Stimulated activated CD8-positive, alpha-beta memory T cell treated with anti-CD3 and anti-CD28 coated beads, Interleukin-7, amount 100 ng/mL, for 4 hours (primary cell): ENCODE measurements around the gene RUNDC1.
A peak's percentile ranks its signal among the peaks of the same experiment; 100 is the strongest.
"Not testable (repeated sequence)": the region's sequence is repeated elsewhere in the genome, so short reads cannot be mapped to it uniquely, and the experiment has no call there.

Source experiments
- DNase-seq, 2 donors: peaks; one replicate each; pipeline ENCODE4 v3.0.0-alpha.2; 2020; ENCODE audit warnings: low read depth in 2 of 2

Gene RUNDC1

DNA sequence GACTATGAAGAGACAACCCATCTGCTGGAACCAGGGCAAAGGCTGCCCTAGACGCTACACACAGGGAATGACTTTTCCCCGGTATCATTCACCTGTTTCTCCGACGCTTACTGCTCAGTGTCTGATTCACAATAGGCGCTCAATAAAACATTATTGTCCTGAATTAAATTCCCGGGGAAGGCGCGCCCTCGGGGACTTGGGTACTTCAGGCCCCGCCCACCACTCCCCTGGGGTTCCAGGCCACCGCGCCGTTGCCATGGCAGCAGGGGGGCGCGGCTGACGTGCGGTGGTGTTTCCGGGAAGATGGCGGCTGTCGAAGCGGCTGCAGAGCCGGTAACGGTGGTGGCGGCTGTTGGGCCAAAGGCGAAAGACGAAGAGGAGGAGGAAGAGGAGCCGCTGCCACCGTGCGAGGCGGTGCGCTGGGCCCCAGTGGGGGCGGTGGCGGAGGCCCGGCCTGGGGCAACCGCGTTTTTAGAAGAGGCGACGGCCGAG lies at the start of gene RUNDC1:
RUNDC1 (plus strand) TSS at position 292 of the 492 bp plus-strand sequence; CDS start at position 304, 12 bp downstream.
- peak; percentile 83 to 92 for DNase-seq

DNA sequence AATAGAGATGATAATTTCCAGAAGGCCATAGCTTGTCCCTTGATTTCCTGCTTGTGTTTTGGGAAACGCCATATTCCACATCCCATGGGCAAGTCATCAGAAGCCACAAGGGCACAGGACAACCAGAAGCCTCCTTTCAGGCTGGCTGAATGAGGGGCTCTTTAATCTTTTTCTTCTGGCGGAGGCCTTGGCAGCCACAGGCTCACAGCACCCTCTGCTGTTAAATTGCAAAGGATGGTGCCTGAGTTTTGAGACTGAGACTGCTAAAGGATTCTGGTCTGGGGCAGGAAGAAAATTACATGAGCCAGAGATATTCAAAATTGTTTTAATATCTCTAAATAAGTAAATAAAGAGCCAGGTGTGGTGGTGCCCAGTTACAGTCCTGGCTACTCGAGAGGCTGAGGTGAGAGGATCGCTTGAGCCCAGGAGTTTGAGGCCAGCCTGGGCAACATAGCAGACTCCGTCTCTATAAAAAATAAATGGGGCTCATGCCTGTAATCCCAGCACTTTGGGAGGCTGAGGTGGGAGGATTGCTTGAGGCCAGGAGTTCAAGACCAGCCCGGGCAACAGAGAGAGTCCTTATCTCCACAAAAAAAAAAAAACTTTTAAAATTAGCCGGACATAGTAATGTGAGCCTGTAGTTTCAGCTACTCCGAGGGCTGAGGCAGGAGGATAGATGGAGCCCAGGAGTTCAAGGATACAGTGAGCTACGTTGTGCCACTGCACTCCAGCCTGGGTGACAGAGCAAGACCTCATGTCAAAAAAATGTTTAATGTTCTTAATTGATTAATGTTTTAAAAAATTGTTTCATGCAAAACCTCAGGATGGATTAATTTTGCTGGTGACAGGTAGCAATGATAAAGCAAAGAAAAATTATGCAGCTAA lies 42.4 kb upstream of the RUNDC1 start:
- DNase-seq: no peak

DNA sequence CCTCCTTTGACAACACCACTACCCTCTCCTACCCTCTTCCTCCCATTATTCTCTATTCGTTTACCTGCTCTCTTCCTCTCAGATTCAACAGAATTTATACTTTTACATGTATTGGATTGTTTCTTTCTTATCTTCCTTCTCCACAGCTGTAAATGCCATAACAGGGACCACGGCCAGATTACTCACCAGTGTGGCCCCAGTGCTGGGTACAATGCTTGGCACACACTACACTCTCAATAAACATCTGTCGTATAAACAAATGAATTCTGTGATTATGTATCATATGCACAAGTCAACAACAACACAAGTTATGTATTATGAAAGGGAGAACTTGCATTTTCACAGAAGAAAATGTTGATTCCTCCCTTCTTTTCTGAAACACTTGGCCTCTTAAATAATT lies 36.2 kb upstream of the RUNDC1 start:
- DNase-seq: no peak

DNA sequence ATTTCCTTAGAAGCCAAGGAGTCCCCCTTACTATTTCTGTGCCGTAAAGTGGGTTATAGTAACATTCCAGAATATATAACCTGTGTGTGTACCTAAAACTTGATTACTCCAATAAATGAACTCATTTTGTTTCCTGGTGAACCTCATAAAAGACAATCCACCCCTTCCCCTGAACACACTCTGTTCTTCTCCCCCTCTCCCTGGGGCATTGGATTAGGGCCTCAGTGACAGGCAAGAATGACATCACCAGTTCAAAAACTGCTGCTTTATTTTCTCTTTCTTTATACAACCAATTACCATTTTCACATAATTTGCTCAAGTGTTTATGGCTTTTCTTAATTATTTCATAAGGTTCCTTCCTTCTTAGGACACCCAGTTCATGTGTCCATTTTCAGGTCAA lies 33.6 kb upstream of the RUNDC1 start:
- no peak for DNase-seq

DNA sequence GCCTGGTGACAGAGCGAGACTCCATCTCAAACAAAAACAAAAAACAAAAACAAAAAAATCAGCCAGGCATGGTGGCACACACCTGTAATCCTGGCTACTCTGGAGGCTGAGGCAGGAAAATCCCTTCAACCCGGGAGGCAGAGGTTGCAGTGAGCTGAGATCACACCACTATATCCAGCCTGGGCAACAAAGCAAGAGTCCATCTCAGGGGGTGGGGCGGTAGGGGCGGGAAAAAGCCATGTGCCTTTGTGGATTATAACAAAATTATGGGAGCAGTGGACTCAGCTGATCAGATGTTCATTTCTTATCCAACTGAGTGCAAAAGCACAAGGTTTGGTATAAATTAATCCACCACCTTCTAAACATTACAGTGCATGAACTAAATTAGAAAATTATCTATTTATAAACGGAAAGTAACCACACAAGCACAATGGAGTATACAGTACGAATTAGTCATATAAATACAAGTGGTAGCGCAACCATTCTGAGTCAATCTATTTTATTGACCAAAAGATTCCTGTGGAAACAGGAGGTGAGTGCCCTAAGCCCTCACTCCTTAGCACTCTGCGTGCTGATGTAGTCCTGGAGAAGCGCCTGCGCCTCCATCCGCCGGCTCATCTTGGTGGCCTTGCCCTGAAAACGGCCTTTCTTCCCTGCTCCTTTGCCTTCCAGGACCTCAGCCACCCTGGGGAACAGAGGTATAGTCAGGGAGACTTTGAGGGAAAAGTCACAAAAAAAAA lies 30.2 kb upstream of the RUNDC1 start:
- DNase-seq: no peak

DNA sequence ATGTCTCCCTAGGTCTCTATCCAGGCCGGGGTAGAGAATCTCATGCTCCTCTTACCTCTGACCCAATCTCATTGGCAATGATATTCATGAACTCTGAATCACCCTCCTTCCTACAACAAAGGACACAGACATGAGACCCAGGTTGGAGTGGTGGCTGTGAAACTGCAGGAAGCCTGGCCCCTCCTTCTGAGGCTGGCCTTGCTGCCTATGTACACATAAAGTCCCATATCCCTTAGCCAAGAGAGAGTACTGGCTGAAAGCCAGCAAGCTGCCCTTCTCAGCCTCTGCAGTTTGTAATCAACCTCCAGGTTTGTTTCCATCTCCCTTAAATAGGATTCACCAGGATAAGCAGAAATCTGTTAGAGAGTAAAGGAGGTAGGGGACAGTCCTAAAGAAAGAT lies 26.7 kb upstream of the RUNDC1 start:
- no peak for DNase-seq

DNA sequence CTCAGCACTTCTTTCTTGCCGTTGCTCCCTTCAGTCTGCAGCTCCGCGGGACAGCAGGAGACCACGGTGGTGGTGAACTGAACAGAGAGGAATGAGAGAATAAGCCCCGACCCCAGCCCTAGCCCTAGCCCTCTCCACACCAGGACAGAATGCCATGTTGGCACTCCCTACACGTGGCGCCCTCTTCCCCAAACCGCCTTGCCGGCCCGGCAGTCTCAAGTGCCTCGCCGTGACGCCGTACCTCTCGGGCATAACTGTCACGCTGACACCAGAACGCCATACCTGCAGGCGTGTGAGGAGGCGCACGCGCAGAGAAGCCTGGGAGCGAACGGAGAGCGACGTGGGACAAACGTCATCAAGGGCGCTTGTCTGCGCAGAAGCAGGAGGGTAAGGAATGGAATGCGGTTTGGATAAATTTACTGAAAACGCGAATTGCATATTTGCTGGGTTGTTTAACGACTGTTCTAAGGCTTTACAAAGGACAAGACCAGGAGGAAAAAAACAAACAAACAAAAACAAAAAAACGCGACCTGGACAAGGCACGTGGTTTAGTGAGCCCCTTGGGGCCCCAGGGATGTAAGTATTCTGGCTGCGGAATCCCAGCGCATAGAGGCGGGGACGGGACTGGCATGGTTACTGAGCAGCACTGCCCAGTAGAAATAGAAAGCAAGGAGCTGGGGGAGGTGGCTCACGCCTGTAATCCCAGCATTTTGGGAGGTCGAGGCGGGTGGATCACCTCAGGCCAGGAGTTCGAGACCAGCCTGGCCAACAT lies 16.0 kb upstream of the RUNDC1 start, which contains the start of gene AARSD1:
AARSD1 (minus strand) TSS at position 294 of the 772 bp plus-strand sequence; CDS start at position 280, 14 bp downstream.
- DNase-seq: peak; percentile 81 to 83

DNA sequence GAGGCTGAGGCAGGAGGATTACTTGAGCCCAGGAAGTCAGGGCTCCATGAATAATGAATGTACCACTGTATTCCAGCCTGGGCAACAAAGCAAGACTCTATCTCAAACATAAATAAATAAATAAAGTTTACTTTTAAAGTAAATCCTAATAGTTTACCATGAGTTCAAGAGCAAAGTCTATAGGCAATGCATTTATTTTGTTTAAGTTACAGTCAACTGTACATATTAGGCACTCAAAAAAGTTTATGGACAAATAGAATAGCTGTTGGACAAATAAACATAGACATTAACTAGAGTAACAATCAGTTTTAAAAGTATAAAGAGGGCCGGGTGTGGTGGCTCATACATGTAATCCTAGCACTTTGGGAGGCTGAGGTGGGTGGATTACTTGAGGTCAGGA lies 12.4 kb upstream of the RUNDC1 start:
- DNase-seq: no peak

DNA sequence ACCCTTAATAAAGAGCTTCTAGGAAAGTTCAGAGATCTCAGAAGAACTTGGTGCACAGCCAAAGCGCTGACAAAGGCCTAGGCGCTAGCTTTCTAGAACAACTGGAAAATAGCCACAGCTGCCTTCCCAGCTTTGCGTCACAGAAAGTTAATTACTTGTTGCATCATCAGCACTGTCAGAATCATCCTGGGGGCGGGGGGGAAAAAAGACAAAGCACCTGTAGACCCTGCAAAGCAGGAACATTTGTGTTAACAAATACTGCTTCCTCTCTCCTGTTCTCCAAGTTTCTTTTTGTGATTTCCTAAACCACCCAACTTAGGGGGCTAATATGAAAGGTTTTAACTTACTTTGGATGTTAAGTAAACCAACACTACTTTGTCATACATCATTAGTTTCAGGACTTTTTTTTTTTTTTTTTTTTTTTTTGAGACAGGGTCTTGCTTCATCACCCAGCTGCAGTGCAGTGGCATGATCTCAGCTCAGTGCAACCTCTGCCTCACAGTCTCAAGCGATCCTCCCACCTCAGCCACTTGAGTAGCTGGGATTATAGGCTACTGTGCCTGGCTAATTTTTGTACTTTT lies 11.3 kb upstream of the RUNDC1 start:
- no peak for DNase-seq

DNA sequence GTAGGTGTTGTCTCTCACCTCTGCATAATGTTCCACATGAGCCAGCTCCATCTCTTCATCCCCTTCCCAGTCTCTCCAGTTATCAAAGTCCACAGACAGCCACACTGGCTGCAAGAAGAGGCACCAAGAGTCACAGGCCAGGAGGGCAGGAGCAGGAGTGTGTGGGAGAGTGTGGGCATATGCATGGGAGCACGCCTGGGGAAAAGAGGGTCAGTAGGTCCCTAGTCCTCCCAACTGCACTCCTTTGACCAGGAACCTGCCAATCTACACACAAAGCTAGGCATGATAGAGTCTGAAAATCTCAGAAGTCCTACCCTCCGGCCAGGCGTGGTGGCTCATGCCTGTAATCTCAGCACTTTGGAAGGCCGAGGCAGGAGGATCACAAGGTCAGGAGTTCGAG lies 8.8 kb upstream of the RUNDC1 start:
- DNase-seq: no peak

DNA sequence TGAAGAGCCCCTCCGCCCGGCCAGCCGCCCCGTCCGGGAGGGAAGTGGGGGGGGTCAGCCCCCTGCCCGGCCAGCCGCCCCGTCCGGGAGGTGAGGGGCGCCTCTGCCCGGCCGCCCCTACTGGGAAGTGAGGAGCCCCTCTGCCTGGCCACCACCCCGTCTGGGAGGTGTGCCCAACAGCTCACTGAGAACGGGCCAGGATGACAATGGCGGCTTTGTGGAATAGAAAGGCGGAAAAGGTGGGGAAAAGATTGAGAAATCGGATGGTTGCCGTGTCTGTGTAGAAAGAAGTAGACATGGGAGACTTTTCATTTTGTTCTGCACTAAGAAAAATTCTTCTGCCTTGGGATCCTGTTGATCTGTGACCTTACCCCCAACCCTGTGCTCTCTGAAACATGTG lies 7.0 kb upstream of the RUNDC1 start:
- not testable (repeated sequence) for DNase-seq

DNA sequence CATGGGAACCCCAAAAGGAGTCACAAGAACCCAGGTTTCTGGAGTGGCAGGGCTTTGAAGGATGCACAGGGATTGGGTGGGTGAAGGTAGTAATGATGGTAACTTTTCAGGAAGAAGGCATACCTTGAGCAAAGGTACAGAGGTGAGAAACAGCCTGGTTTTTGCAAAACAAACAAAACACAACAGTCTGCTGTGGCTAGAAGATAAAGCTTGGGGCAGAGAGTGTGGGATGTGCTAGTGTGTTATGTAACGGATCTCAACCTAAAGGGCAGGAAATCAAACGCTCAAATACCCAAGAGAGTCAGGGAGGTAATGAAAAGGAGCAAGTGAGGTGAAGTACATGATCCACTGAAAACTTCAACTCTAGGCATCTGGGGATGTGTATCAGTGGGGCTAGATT lies 5.1 kb upstream of the RUNDC1 start:
- no peak for DNase-seq

DNA sequence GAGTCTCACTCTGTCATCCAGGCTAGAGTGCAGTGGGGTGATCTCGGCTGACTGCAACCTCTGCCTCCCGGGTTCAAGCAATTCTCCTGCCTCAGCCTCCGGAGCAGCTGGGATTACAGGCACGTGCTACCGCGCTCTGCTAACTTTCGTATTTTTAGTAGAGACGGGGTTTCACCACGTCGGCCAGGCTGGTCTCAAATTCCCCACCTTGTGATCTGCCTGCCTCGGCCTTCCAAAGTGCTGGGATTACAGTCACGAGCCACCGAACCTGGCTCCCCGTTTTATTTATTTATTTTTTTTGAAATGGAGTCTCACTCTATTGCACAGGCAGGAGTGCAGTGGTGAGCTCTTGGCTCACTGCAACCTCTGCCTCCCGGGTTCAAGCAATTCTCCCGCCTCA lies 4.7 kb upstream of the RUNDC1 start:
- DNase-seq: not testable (repeated sequence)

DNA sequence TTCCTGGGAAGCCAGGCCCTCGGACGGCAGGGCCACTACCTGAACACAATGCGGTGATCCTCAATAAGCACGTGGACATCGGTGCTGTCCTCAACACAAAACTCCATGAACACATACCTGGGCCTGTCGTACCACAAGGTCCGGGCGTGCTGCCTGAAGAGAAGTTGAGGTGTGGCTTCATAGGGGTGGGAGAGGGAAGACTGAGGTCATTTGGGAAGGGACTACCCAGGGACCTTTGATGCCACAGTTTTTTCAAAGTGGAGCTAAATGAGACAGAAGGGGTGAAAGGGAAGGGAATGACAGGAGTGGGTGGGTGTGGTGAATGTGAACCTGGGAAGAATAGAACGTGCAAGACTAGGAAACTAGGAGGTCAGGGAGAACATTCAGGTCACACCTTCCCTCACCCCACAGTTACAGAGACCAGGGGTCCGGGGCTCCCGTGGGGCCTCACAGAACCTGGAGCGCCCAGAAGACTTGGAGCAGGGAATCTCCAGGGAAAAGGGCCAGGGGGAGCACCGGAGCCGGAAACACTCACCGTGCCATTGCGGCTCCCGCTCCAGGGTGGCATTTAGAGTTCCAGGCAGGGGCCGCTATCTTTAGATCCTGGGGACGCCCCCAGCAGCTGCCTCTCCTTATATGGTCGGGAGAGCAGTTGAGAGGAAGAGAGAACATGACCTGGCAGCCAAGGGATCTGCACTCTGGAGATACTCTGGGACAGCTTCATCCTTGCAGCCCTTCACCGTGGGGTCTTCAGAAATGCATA lies 673 bp upstream of the RUNDC1 start, which contains the start of gene PTGES3L:
PTGES3L (minus strand) TSS at position 570 of the 763 bp plus-strand sequence; CDS start at position 543, 27 bp downstream.
- peak in 1 of 2 donors; percentile 10 for DNase-seq

DNA sequence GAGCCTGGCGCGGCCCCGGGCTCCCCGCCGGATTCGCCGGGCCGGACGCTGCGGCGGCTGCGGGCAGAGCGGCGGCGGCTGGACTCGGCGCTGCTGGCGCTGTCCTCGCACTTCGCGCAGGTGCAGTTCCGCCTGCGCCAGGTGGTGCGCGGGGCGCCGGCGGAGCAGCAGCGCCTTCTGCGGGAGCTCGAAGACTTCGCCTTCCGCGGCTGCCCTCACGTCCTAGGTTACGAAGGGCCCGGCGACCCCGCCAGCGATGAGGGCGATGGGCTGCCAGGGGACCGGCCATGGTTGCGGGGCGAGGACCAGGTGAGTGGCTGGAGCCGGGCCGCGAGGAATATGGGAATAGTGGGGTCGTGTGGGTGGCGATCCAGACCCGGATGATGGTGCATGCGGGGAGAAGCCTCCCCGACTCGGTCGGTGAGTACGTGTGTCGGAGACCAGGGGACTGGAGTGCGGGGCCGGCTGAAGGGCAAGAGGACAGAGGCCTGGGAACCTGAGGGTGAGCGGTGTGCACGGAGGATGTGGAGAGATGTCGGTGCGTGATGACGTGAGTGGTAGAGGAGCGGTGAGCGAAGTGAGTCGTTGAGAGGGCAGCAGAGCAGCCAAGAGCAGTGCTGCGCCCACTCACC lies 517 bp downstream of the RUNDC1 start:
- DNase-seq: peak; percentile 29 to 48

DNA sequence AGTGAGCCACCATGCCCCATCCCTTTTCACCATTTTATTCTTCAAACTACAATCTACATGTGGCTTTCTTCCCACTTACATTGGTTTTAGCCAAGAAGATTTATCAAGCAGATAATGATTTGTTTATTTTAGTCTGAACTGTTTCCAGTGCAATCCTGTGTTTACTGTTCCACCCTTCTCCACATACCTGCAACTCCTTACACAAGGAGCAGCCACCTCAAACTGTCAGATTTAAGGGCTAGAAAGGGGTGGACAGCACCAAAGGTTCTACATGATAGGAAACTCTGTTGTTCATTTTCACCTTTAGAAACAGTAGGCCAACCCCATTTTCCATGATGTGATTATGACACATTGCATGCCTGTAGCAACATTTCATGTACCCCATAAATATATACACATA lies 1.9 kb downstream of the RUNDC1 start:
- no peak for DNase-seq

DNA sequence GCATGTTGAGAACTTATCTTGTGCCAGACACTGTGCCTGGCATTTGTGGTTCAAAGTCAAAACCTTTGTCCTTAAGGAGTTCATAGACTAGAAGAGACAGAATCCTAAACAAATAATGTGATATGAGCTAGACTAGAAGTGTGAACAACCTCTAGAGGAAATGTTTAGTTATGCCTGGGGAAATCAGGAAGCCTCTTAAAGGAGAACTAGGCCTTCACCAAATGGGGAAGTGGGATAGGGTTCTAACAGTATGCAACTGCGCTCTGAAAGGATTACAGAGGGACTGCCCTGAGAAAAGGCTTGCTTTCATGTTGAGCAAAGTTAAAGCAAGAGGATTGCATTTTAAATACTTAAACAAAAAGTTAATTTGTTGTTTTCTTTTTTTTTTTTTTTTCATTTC lies 4.9 kb downstream of the RUNDC1 start:
- DNase-seq: no peak

DNA sequence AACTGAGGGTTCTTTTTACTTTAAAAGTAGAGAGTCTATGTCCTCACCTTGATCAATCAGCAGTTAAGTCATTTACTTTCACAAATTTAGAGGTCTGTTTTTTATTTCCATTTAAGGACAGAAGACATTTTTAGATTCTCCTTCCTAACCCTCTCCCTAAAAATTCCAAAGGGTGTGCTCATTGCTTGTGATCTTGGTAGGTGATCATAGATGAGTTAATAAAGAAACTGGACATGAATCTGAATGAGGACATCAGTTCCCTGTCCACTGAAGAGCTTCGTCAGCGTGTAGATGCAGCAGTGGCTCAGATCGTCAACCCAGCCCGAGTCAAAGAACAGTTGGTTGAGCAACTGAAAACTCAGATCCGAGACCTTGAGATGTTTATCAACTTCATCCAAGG lies 8.8 kb downstream of the RUNDC1 start:
- DNase-seq: no peak

DNA sequence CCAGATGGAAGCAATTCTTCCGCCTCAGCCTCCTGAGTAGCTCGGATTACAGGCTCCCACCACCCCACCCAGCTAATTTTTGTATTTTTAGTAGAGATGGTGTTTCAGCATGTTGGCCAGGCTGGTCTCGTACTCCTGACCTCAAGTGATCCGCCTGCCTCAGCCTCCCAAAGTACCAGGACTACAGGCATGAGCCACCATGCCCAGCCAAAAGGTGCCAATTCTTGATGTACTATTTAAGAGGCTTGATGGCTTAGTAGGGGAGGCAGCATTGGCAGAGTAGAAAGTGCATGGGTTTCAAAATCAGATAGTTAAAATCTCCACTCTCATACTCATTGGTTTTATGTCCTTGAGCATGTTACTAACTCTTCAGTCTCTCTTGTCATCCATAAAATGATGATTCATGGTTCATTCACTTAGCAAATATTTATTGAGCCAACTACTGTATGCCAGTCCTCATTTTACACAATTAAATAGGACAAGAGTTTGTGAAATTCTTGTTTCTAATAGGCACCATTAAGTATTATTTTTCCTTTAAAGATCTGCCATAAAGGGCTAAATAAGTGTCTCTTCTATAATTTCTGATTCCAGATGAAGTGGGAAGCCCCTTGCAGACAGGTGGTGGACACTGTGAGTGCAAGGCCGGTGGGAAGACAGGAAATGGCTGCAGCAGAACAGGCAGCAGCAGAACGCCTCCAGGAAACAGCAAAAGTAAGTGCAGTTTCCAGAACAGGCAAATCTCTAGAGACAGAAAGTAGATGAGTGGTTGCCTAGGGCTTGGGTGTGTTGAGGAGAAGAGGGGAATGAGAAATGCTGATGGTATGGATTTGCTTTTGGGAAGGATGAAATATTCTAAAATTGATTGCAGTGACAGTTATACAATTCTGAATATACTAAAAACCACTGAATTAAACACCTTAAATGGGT lies 9.6 kb downstream of the RUNDC1 start:
- DNase-seq: no peak
